ENCODE data around the gene ITSN1.

GRCh38 chr21:33685613-33686197 lies 43.4 kb downstream of the ITSN1 start:
- TF ChIP-seq EZH2 (IDR thresholded peaks at IDR 0.05; ENCODE audit: insufficient read depth, poor library complexity, severe bottlenecking) (no peak), EZH2phosphoT487 (IDR thresholded peaks at IDR 0.05; ENCODE audit: insufficient read depth, low read depth) (no peak)
